Activated CD8-positive, alpha-beta T cell treated with anti-CD3 and anti-CD28 coated beads, Interleukin-2, amount 10 ng/mL, durations not matched to agents 7 days and 5 days (primary cell): Measurements from ENCODE around the gene ARID5B. TPM values are rescaled to one million over a fixed set of nuclear protein-coding genes. Genes with fewer than 3 reads are reported as not detected.

Experiments used
- ATAC-seq: fragments of 150-1000 bp; cut with Tn5 transposase; one replicate; pipeline ENCODE4 v1.10.0; 2021; ENCODE audit warnings: moderate library complexity
- CTCF ChIA-PET: fragments of 350-600 bp; sonication (Branson Sonifier 250); formaldehyde crosslinking; loops from one replicate; lab custom pipeline; 2021; ENCODE audit warnings: antibody characterized with exemption; lab: Charles Lee
- POLR2A ChIA-PET: fragments of 350-600 bp; sonication (Branson Sonifier 250); formaldehyde crosslinking; loops from one replicate; lab custom pipeline; 2021; ENCODE audit warnings: antibody characterized with exemption; lab: Charles Lee
- DNase-seq: peaks from one replicate; pipeline ENCODE4 v3.0.0-alpha.2; 2020
- H3K27ac Mint-ChIP-seq: one replicate; pipeline ENCODE4 v1.8.0; 2021; ENCODE audit warnings: mild to moderate bottlenecking, mixed read lengths
- H3K27me3 Mint-ChIP-seq: one replicate; pipeline ENCODE4 v1.8.0; 2021; ENCODE audit warnings: low read depth, mixed read lengths
- H3K36me3 Mint-ChIP-seq: one replicate; pipeline ENCODE4 v1.8.0; 2021; ENCODE audit warnings: low read depth, mixed read lengths
- H3K4me1 Mint-ChIP-seq: one replicate; pipeline ENCODE4 v1.8.0; 2021; ENCODE audit warnings: low read depth, mixed read lengths
- H3K4me3 Mint-ChIP-seq: one replicate; pipeline ENCODE4 v1.8.0; 2021; ENCODE audit warnings: mild to moderate bottlenecking, mixed read lengths
- H3K9me3 Mint-ChIP-seq: one replicate; pipeline ENCODE4 v1.8.0; 2022; ENCODE audit warnings: mixed read lengths; ENCODE audit not compliant: insufficient read depth
- total RNA-seq, 2 experiments: library from RNA; stranded (reverse); gene quantifications; one replicate each; pipeline ENCODE4 v1.2.3, GENCODE V29; 2021

Gene ARID5B
- total RNA-seq, 2 experiments from 2014 or later = 18.0 to 21.6 TPM

DNA sequence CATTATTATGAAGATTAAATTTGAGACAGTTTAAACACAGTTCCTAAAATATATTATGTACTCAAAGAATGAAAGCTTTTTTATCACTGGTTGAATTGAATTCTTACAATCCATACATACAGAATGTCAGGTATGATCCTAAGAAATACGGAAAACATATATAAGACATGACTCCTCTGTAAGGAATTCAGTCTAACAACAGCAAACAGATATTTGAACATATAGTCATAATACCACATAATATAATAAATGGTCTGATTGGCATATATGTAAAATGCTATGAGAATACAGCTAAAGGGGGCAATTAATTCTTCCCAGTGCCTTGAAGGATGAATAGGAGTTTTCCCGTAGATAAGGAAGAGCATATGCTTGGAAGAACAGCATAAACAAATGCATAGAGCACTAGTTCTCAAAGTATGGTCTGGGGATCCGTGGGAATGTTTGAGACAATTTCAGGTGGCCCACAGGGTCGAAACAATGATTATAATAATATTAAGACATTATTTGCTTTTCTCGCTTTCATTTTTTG is 10.6 kb upstream of the ARID5B start:
- Mint-ChIP-seq H3K27me3 (no peaks in the 10 kb centered on the region), H3K9me3 (no peaks in the 10 kb centered on the region), H3K4me1 (peaks cover 1% of the 10 kb centered on the region), H3K4me3 (no peak overlapping the region), H3K27ac (no peak overlapping the region), H3K36me3 (no peaks in the 10 kb centered on the region)
- ChIA-PET POLR2A (no interaction called here), CTCF (interaction anchor here (1.0 kb wide), 1 partner anchor 148 kb away, joined by 3 read pairs; no protein-coding TSS in a partner anchor)
- ATAC-seq (no peak), DNase-seq (no peak)

DNA sequence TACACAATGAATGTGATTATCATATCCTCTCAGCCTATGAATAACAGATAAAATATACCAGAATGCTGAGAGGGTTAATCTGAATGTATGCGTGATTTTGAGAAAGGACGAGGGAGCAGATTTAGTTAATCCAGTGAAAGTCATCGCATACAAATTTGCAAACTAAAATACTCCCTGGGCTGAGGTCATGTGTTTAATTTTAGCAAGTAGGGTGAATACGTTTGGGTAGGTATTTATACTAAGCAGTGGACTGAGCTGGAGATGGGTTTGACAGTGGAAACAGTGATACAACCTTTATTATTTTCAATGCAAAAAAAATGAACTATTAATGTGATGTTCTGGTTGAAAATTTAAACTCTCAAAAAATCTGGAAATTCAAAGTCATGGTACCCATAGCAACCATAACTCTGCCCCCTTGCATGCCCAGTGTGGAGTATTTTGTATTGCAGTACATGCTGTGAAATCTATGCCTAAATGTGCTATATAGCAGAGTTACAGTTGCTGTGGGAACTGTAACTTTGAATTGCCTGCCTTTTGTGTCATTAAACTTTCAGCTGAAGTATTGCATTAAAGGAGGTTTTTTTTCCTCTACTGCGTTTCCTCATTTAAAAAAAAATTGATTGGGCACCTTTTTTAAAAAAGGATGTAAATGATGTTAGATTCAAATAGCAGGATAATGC is 9.5 kb upstream of the ARID5B start:
- H3K4me1 Mint-ChIP-seq = peaks cover 7% of the 10 kb centered on the region
- no peaks in the 10 kb centered on the region for H3K36me3 Mint-ChIP-seq
- ATAC-seq (no peak), DNase-seq (no peak)
- ChIA-PET POLR2A (interaction anchor here (0.7 kb wide), 1 partner anchor 559 kb away, joined by 3 read pairs; no protein-coding TSS in a partner anchor), CTCF (no interaction called here)
- no peaks in the 10 kb centered on the region for H3K27me3 Mint-ChIP-seq
- H3K4me3 Mint-ChIP-seq = no peak overlapping the region
- H3K9me3 Mint-ChIP-seq = no peaks in the 10 kb centered on the region
- no peak overlapping the region for H3K27ac Mint-ChIP-seq

DNA sequence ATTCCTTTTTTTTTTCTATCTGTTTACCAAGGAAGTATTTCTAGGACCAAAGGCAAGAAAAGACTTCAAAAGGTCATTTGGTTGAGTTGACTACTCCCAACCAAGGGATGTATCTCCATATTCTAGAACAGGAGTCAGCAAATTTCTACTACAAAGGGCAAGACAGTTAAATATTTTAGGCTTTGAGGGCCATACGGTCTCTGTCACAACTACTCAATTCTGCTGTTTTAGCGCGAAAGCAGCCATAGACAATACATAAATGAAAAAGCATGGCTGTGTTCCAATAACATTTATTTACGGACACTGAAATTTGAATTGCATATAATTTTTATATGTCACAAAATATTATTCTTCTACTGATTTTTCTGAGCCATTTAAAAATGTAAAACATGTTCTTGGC is 8.5 kb upstream of the ARID5B start:
- Mint-ChIP-seq H3K27ac (no peak overlapping the region), H3K4me1 (peaks cover 16% of the 10 kb centered on the region), H3K4me3 (no peak overlapping the region), H3K27me3 (no peaks in the 10 kb centered on the region), H3K36me3 (no peaks in the 10 kb centered on the region), H3K9me3 (no peaks in the 10 kb centered on the region)
- DNase-seq (no peak), ATAC-seq (no peak)
- ChIA-PET POLR2A (no interaction called here), CTCF (no interaction called here)

DNA sequence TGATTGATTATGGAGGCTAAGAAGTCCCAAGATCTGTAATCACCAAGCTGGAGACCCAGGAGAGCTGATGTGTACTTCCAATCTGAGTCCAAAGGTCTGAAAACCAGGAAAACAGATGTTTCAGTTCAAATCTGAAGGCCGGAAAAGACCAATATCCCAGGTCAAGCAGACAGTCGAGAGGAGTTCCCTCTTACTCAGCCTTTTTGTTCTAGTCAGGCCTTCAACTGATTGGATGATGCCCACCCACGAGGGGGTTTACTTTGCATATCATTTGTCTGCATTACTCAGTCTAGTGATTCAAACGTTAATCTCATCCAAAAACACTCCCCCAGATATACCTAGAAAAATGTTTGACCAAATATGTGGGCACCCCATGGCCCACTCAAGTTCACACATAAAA is 7.4 kb upstream of the ARID5B start:
- CTCF ChIA-PET = no interaction called here
- ATAC-seq = no peak
- H3K36me3 Mint-ChIP-seq = no peaks in the 10 kb centered on the region
- no peaks in the 10 kb centered on the region for H3K27me3 Mint-ChIP-seq
- DNase-seq = no peak
- no peaks in the 10 kb centered on the region for H3K9me3 Mint-ChIP-seq
- POLR2A ChIA-PET = interaction anchor here (1.0 kb wide), 1 partner anchor 153 kb away, joined by 4 read pairs; no protein-coding TSS in a partner anchor
- no peak overlapping the region for H3K4me3 Mint-ChIP-seq
- no peak overlapping the region for H3K27ac Mint-ChIP-seq
- peaks cover 27% of the 10 kb centered on the region for H3K4me1 Mint-ChIP-seq

DNA sequence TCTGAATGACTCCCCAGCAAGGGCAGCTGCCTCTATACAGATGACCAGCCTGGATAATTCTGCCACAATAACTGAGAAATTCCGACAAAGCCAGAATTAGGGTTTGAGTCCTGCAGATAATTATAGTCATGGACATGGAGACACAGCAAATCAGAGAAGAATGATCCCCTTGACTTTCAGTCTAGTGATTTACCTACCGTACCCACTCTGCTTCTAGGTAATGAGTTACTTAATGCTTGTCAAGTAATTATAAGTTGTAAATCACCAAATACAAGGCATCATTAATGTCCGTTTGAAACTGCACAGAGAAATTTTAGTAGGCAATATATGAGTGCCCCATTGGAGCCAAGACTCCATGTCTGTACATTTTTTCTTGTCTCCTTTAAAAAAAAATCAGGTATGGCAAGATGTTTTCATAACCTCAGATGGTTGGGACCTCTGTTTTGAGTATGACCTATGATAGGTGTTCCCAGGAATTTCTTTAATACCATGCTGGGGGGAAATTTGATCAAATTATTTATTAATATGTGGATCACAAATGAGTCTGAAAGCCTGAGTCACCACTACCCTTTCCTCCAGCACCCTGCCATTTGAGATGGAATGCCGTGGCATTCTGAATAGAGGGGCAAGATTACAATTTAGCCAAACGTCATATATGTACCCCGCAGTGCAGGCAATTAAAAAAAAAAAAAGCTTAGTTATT is 5.5 kb upstream of the ARID5B start:
- Mint-ChIP-seq H3K27me3 (no peaks in the 10 kb centered on the region), H3K36me3 (no peaks in the 10 kb centered on the region), H3K9me3 (no peaks in the 10 kb centered on the region), H3K27ac (no peak overlapping the region), H3K4me1 (peaks cover 34% of the 10 kb centered on the region), H3K4me3 (no peak overlapping the region)
- ATAC-seq = no peak
- no peak for DNase-seq
- ChIA-PET CTCF (interaction anchor here (0.6 to 4.3 kb wide), 28 partner anchors 10 to 391 kb away, joined by 3 to 40 read pairs (median 4); no protein-coding TSS in a partner anchor), POLR2A (interaction anchor here (0.6 to 1.0 kb wide), 3 partner anchors 7 to 349 kb away, joined by 3 to 4 read pairs (median 3); no protein-coding TSS in a partner anchor)

DNA sequence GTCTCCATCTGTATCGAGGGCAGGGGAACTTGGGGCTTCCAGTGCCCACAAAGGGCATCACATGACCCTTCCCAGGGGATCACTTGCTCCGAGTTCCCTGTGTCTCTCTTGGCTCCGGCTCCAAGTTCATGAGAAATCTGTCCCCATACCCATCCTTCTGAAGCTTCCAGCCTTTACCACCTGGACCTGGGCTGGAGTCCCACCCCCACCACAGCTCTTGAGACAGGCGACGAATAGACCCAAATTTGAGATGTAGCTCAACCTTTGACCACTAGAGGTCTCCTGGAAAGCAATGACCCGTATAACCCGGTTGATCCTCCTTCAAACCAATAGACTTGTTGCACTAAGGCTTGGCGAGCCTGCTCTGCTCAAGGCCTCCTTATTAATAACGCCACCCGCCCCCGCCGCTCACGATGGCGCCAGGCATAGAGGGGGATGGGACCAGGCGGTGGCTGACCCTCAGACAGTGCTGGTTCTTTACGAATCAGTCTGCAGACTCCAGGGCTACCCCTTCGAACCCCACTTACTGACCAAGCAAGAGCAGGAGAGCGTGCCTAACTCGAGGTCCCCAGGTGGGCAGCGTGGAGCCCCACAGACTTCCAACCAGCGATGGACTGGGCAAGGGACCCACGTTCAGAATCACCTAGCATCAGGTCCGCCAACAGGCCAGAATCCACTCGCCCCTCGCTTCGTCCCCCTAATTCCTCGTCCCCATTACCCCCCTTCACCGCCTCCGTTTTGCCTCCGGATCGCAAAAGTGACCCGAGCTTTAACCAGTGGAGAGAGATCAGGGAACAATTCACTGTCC is 4.4 kb upstream of the ARID5B start:
- ChIA-PET CTCF (interaction anchor here (0.6 to 4.5 kb wide), 43 partner anchors 9 to 1119 kb away, joined by 3 to 40 read pairs (median 4); partner anchors contain the start of gene CDK1), POLR2A (interaction anchor here (0.6 to 1.2 kb wide), 6 partner anchors 8 to 348 kb away, joined by 3 to 6 read pairs (median 4); no protein-coding TSS in a partner anchor)
- Mint-ChIP-seq H3K9me3 (no peaks in the 10 kb centered on the region), H3K36me3 (no peaks in the 10 kb centered on the region), H3K27me3 (no peaks in the 10 kb centered on the region), H3K4me1 (peaks cover 34% of the 10 kb centered on the region), H3K27ac (peak overlapping the region; percentile 88), H3K4me3 (peak overlapping the region; percentile 71)
- ATAC-seq = peak; percentile 72
- peak; percentile 82 for DNase-seq

DNA sequence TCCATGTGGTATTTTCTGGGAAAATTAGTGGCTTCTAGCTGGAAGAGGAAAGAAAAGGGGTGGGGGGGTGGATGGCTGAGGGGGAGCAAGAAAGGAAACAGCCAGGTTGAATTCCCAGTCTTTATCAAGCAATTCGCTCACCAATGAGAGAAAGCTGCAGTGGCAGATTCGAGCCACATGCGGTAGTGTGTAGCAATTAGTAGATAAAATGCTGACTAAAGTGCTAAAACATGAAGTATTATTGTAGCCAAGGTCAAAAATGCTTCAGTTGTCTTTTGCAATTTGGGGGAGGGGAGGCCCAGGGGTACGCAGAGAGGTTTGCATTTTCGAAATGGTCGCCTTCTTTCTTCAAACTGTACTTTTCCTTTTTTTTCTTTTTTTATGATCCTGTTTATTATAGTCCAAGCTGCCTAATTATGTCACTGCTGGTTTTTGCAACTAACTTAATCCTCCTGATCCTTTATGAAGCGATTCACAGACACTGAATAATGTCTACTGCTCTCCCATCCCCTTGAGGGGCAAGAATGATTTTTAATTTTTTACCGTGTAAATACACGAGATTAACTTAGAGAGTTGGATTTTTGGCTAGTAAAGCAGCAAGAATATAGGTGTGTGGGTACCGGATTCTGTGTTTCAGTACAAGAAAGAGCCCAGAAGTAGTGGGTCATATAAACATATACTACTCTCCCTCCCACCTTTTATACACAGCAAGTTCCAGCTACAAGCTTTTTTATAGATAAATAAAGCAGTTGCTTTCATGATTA is 3.6 kb upstream of the ARID5B start:
- peak; percentile 37 for DNase-seq
- CTCF ChIA-PET = interaction anchor here (1.1 to 4.5 kb wide), 20 partner anchors 26 to 368 kb away, joined by 3 to 40 read pairs (median 7); no protein-coding TSS in a partner anchor
- H3K36me3 Mint-ChIP-seq = peaks cover 5% of the 10 kb centered on the region
- H3K27me3 Mint-ChIP-seq = no peaks in the 10 kb centered on the region
- no peaks in the 10 kb centered on the region for H3K9me3 Mint-ChIP-seq
- POLR2A ChIA-PET = interaction anchor here (0.9 to 1.2 kb wide), 3 partner anchors 17 to 286 kb away, joined by 3 to 4 read pairs (median 3); no protein-coding TSS in a partner anchor
- H3K4me1 Mint-ChIP-seq = peaks cover 34% of the 10 kb centered on the region
- peak overlapping the region; percentile 88 for H3K27ac Mint-ChIP-seq
- ATAC-seq = no peak
- peak overlapping the region; percentile 71 for H3K4me3 Mint-ChIP-seq

DNA sequence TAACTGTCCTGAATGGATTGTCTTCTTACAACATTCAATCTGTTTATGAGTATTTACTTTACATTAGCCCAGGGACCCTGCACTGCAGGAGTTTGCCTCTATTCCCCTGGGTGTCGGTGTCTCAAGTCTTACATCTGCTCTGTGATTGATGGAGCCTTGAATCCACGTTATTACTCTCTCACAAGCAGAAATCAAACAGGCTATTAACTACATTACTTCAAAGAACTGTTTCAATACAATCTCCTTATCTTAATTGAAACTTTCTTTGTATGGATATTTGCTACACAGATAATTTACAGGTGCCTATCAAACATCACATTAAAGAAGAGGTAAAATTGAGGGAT is 3.1 kb upstream of the ARID5B start:
- POLR2A ChIA-PET = interaction anchor here (0.5 to 6.1 kb wide), 9 partner anchors 17 to 347 kb away, joined by 3 to 117 read pairs (median 4); no protein-coding TSS in a partner anchor
- H3K4me1 Mint-ChIP-seq = peaks cover 34% of the 10 kb centered on the region
- no peak for ATAC-seq
- no peaks in the 10 kb centered on the region for H3K9me3 Mint-ChIP-seq
- H3K27me3 Mint-ChIP-seq = no peaks in the 10 kb centered on the region
- H3K27ac Mint-ChIP-seq = peak overlapping the region; percentile 39
- H3K36me3 Mint-ChIP-seq = peaks cover 5% of the 10 kb centered on the region
- H3K4me3 Mint-ChIP-seq = no peak overlapping the region
- DNase-seq = no peak
- CTCF ChIA-PET = interaction anchor here (0.9 to 6.5 kb wide), 17 partner anchors 26 to 346 kb away, joined by 3 to 57 read pairs (median 6); no protein-coding TSS in a partner anchor

DNA sequence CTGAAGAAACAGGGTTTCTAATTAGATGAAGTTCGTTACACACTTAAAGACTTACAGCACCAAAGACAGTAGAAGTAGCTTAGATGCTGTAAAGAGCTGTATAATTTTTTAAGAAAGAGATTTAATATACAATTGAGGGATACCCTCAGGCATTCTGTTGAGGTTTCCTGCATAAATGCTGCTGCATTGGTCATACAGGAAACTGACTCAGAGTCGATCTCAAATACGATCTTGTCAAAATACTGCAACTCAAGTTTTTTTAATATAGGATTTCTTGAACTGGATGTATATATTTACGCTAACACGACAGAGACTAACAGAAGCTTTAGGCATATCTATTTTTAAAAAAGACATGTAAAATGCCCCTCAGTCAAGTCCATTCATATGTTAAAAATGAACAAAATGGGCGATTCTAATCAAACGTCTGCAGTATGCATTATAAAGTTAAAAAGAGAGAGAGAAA is 2.4 kb upstream of the ARID5B start:
- Mint-ChIP-seq H3K4me1 (peaks cover 38% of the 10 kb centered on the region), H3K36me3 (peaks cover 7% of the 10 kb centered on the region), H3K4me3 (peak overlapping the region; percentile 94), H3K27me3 (no peaks in the 10 kb centered on the region), H3K27ac (peak overlapping the region; percentile 97), H3K9me3 (no peaks in the 10 kb centered on the region)
- ChIA-PET CTCF (interaction anchor here (0.6 to 6.5 kb wide), 16 partner anchors 28 to 918 kb away, joined by 3 to 57 read pairs (median 4); no protein-coding TSS in a partner anchor), POLR2A (interaction anchor here (0.5 to 6.1 kb wide), 18 partner anchors 16 to 346 kb away, joined by 3 to 117 read pairs (median 4); no protein-coding TSS in a partner anchor)
- DNase-seq (peak; percentile 36), ATAC-seq (no peak)

DNA sequence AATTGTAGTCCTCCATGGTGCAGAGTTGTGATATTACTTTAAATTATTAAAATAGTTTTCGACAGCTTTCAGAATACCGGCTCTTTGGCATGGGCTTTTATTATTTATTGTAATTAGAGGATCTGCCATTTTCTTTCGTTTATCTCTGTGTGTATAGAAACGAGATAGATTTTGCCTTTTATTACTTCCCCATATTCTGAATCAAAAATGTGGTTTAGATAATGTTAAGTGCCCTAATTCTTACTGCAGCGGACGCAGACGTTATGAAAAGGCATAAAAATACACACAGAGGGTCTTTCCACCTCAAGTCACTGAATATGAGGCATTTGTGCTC is 1.9 kb upstream of the ARID5B start:
- no peak for DNase-seq
- Mint-ChIP-seq H3K9me3 (no peaks in the 10 kb centered on the region), H3K4me1 (peaks cover 43% of the 10 kb centered on the region), H3K27ac (peak overlapping the region; percentile 97), H3K27me3 (no peaks in the 10 kb centered on the region), H3K36me3 (peaks cover 7% of the 10 kb centered on the region), H3K4me3 (peak overlapping the region; percentile 94)
- ChIA-PET CTCF (interaction anchor here (0.8 to 6.5 kb wide), 17 partner anchors 34 to 917 kb away, joined by 3 to 57 read pairs (median 5); no protein-coding TSS in a partner anchor), POLR2A (interaction anchor here (0.6 to 6.1 kb wide), 22 partner anchors 16 to 345 kb away, joined by 3 to 117 read pairs (median 6); no protein-coding TSS in a partner anchor)
- no peak for ATAC-seq
